GM19025 (cell line): Measurements from ENCODE around the gene A4GNT.

Source experiments
- ATAC-seq: cut with Tn5 transposase; IDR thresholded peaks from one replicate; pipeline ENCODE4 v1.9.1; 2021; ENCODE audit warnings: mild to moderate bottlenecking, low read depth, moderate library complexity; ENCODE audit not compliant: unreplicated experiment

Gene A4GNT

DNA sequence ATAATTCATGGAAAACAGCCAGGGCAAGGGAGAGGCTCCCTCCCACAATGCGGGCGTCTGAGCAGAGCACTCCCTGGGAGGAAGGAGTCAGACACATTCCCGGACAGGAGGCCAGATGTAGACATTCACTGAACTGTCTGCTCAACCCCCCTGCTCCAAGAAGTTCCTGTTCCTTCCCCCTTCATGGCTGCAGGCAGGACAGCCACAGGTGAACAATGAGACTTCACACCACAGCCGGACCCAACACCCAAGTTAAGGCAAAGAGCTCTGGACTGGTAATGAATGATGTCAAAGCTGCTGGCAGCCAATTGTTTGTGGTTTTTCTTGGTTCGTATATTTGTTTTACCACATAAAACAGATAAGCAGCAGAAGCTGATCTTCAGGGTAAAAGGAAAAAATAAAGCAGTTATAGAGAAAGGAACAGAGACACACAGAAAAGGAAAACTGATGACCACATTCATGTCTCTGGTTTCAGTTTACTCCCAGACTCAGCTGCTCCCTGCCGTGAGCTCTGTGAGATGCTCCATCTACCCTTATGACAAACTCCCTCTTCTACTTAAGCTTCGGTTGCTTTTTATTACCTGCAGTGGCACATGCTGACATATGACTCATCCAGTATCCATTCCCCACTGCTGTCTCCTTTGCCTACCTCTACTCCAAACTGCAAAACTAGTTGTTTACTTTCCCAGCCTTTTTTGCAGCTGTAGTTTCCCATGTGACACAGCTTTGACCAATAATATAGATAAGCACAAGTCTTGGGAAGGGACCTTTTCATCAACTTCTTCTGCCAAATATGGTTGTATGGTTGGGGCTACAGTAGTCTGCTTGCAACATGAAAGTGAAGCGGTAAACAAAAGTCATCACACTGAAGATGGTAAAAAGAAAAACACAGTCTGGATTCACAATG is 49.9 kb downstream of the A4GNT start:
- no peak for ATAC-seq

DNA sequence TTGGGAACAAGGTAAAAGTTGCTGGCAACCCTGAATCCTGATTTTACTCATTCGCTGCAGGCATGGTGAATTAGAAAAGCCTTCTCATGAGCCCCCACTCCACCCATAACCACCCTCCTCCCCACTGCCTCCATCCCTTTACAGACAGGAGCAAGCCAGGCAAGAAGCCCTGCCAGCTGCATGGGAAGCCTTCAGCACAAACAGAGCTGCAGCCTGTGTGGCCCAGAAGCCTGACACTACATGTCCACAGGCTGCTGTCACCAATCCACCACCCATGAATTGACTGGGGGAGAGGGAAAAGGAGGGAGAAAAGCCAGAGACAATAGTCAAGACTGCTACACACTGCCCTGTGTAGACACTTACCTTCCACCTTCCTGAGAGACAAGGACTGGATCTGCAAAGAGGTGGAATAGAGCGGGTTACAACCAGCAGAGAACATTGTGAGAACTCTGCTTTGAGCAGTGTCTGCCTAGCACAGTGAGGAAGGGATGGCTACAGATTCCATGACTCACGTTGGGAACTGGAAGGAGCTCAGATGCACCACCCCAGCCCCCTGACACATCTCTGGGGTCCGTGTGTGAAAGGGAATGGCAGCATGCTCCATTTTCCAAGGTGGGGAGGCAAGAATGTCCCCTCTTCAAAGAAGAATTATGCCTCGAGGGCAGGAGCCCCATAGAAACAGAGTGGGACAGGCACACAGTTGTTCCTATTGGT is 50.7 kb downstream of the A4GNT start:
- ATAC-seq, result no peak

DNA sequence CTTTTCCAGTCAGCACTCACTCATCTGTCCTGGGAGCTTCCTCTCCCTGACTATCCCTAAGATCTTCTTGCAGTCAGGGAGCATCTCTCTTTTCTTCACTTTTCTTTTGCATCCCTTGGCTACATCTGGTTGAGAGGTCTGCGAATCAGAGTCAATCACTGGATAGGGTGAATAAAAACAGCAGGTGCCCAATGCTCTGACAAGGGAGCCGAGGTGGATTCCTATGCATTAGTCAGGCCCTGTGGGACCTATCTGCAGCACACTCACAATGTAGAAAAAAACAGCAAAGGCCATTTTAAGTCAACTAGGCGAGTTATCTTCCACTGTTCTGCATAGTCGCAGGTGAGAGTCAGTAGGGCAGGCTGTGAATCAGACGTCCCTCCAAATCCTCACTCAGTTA is 52.3 kb downstream of the A4GNT start:
- ATAC-seq, result no peak

DNA sequence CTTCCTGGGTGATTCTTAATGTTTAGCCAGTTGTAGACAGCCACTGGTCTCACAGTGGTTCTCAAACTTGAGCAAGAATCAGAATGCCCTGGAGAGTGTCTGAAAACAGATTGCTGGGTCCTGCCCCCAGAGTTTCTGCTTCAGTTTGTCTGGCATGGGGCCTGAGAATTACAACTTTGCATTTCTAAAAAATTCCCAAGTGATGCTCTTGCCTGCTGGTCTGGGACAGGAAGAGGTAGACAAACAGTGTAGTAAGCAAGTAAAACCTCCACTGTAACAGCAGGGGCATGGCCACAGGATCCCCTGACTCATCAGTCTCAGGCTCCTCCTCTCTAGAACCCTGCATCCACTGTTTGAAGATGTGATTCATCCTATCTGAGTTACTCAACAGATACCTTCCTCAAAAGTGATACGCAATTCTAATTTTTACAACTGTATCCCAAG is 53.3 kb downstream of the A4GNT start:
- no peak for ATAC-seq

DNA sequence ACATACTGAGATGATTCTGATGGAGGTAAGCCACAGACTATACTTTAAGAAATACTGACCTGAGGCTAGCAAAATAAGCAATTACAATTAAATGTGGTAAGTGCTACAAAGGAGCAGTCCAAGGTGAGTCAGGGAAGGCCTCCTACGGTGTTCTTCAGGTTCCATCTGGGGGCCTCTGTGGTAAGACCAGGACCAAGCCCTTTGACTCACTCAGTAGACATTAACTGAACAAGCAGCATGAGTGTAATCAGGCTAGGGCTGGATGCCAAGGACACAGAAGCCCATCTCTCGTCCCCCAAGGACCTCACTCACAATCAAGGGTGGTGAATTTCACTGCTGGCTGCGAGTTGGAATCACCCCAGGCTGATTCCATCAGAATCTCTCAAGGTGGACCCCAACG is 54.1 kb downstream of the A4GNT start:
- no peak for ATAC-seq
